ENCODE measurements around the gene GCSH.

Gene GCSH

GRCh38 chr16:81136390-81137335 is 40.5 kb upstream of the GCSH start:
- TF ChIP-seq CTCF (conservative IDR thresholded peaks at IDR 0.05) = no peak
- no peak overlapping the region for H3K27ac ChIP-seq

GRCh38 chr16:81130126-81130525 is 33.9 kb upstream of the GCSH start:
- no peak overlapping the region for H3K27ac ChIP-seq
- TF ChIP-seq CTCF (conservative IDR thresholded peaks at IDR 0.05) = no peak

DNA sequence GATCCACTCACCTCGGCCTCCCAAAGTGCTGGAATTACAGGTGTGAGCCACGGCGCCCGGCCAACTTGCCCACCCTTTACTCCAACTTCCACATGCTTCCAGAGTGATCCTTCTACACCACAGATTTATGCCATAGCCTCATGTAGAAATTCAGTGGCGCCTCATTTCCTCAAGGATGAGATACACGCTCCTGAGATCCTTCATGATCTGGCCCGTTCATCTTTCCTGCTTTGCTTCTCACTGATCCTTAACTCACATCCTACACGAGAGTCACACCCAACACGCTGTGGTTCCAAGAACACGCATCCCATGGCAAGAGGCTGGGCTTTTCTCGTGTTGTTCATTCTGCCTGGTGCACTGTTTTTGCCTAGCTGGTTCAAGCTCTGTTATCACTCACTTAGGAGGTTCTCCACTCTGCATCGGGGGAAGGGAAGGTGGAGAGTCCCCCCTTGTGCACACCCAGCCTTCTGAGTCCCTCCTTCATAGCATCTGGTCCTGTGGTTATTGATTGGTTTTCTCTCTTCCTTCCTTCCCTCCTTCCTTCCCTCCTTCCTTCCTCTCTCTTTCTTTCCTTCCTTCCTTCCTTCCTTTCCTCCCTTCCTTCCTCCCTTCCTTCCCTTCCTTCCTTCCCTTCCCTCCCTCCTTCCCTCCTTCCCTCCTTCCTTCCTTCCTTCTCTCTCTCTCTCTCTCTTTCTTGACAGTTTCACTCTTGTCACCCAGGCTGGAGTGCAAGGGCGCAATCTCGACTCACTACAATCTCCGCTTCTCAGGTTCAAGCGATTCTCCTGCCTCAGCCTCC is 32.7 kb upstream of the GCSH start:
- no peak for TF ChIP-seq CTCF (conservative IDR thresholded peaks at IDR 0.05)
- H3K27ac ChIP-seq = no peak overlapping the region

DNA sequence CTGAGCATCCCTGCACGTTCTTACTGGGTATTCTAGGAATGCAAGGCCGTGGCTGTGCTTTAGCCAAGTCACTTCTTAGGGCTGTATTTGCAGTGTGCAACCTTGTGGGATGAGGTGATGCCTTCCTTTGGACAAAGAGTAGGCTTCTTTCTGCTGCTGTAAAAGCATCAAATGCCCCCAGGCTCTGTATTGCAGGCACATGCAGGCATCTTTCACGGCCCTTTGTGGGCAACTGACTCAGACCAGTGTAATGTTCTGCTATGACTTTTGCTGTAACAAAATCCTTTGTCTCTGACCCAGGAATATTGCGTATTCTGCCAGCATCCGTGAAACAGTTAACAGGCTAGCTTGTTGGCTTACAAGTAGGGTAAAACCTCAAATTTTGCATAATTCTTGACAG is 30.9 kb upstream of the GCSH start:
- no peak for TF ChIP-seq CTCF (conservative IDR thresholded peaks at IDR 0.05)
- no peak overlapping the region for H3K27ac ChIP-seq

DNA sequence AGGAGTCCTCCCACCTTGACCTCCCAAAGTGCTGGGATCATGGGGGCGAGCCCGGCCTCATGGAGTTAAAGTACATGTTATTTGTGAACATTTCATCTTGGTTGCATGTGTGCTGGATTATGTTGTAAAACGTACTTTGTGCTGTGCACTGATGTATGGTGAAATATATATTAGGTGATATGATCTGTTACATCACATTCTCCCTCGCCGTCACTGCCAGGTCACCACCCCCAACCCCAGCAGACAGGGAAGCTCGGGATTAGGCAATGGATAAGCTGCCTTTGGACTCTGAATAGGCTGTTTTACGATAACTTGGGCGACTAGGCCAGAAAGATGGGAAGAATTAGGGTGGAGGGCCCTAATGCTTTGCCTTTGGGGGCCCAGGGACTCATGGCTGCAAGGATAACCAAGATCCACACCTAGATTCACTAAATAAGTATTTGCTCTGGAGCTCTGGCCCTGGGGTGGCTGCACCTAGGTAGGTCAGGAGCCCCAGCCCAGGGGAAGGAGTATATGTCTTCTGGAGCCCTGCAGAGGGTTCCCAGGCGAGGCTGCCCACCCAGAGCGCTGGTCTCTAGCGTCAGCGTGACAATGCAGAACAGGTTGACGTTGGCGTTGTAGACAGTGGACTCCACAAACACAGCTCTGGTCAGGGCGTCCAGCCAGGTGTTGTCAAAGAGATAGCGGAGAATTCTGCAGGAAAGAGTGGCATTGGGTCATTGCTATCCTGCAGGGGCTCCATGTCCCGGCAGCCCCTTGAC is 27.1 kb upstream of the GCSH start:
- TF ChIP-seq CTCF (conservative IDR thresholded peaks at IDR 0.05) = no peak
- no peak overlapping the region for H3K27ac ChIP-seq

GRCh38 chr16:81121474-81121990 is 25.3 kb upstream of the GCSH start:
- TF ChIP-seq CTCF (conservative IDR thresholded peaks at IDR 0.05) = no peak
- no peak overlapping the region for H3K27ac ChIP-seq

Data from VCaP (cell line).